GM12864 (cell line): Measurements from ENCODE around the gene JMJD1C.
"Not testable (repeated sequence)": the region's sequence is repeated elsewhere in the genome, so short reads cannot be mapped to it uniquely, and the experiment has no call there.

ENCODE experiments used
- DNase-seq: peaks from one replicate; pipeline ENCODE4 v3.0.0-alpha.2; 2011; ENCODE audit warnings: low read depth
- H3K4me3 ChIP-seq: 2 replicates; pipeline ENCODE4 v1.5.1; 2011; ENCODE audit warnings: mild to moderate bottlenecking, low read depth, low read length, control low read depth
- CTCF ChIP-seq: IDR thresholded peaks from 2 replicates; pipeline ENCODE4 v1.5.1; 2011; ENCODE audit warnings: low read depth, mild to moderate bottlenecking, moderate library complexity, low read length, control low read depth, inconsistent platforms; ENCODE audit errors: missing control alignments

JMJD1C gene

GRCh38 chr10:63348245-63348850 lies 117.4 kb downstream of the JMJD1C start:
- TF ChIP-seq CTCF = no peak
- H3K4me3 ChIP-seq = no peak overlapping the region
- no peak for DNase-seq

- DNase-seq = no peak
- no peak for TF ChIP-seq CTCF
- H3K4me3 ChIP-seq = no peak overlapping the region
Measured at GRCh38 chr10:63346015-63346441, 119.7 kb downstream of the JMJD1C start.

DNA sequence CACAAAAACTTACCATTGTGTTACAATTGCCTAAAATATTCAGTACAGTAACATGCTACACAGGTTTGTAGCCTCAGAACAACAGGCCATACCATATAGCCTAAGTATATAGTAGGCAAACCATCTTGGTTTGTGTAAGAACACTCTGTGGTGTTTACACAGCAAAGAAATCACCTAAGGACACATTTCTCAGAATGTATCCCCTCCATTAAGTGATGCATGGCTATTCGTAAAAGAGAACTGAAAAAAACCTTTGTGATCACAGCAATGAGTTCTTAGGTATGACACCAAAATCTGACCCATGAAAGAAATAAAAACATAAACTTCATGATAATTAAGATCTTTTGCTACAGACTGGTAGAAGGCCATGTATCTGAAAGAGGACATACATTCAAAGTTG lies 121.5 kb downstream of the JMJD1C start:
- H3K4me3 ChIP-seq = no peak overlapping the region
- no peak for TF ChIP-seq CTCF
- no peak for DNase-seq

DNA sequence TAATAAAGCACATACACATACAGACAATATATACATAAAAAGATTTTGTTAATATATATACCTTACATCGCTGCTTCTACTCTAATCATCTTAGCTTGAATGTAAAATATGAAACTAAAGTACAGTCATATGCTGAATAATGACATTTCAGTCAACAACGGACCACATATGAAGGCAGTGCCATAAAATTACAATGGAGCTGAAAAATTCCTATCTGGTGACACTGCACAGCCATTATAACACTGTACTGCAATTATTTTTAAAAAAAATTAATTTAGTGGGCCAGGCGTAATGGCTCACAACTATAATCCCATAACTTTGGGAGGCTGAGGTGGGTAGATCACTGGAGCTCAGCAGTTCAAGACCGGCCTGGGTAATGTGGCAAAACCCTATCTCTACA lies 122.3 kb downstream of the JMJD1C start:
- no peak overlapping the region for H3K4me3 ChIP-seq
- no peak for DNase-seq
- no peak for TF ChIP-seq CTCF

DNA sequence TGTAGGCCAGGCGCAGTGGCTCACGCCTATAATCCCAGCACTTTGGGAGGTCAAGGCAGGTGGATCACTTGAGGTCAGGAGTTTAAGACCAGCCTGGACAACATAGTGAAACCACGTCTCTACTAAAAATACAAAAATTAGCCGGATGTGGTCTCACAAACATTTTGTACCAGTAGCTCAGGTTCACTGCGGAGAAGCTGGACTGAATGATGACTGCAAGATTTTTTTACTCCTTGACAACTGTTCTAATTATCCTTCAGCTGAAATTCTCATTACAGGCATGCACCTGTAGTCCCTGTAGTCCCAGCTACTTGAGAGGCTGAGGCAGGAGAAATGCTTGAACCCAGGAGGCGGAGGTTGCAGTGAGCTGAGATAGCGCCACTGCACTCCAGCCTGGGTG lies 126.1 kb downstream of the JMJD1C start:
- H3K4me3 ChIP-seq, DNase-seq: not testable (repeated sequence)

DNA sequence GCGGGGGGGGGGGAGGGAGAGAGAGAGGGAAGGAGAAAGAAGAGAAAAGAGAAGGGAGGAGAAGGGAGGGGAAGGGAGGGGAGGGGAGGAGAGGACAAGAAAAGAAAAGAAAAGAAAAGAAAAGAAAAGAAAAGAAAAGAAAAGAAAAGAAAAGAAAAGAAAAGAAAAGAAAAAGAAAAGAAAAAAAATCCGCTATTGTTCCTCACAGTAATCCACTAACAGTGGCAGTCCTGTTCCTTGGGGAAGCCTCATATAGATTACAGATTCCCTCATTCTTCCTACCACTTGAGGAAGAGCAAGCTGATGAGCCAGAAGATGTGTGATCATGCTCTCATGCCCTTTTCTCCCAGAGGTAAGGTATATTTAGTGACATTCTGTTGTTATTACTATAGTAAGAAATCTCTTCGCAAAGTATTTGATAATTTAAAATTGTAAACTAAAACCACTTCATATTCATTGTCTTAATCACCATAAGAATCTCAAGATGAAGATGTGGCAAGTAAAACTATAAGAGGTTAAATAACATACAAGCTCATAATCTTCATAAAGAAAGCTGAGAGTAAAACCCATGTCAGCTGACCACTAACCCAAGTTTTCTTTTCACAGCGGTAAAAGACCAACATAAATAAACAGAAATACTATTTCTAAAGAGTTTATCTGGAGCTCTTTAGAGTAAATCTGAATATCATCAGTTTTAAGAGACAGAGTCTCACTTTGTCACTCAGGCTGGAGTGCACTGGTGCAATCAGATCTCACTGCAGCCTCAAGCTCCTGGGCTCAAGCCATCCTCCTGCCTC lies 128.1 kb downstream of the JMJD1C start:
- no peak for DNase-seq
- H3K4me3 ChIP-seq = no peak overlapping the region
- no peak for TF ChIP-seq CTCF

DNA sequence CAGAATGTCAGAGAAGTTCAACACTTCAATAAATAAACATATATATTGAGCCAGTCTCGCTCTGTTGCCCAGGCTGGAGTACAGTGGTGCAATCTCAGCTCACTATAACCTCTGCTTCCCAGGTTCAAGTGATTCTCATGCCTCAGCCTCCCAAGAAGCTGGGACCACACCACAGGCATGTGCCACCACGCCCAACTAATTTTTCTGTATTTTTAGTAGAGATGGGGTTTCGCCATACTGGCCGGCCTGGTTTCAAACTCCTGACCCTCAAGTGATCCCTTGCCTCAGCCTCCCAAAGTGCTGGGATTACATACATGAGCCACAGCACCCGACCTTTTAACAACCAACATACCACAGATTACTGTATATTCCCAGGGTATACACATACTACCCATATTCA lies 134.2 kb downstream of the JMJD1C start:
- DNase-seq = no peak
- no peak for TF ChIP-seq CTCF
- H3K4me3 ChIP-seq = no peak overlapping the region
